Heart right ventricle (tissue), 16 donors: Measurements from ENCODE around the gene F2RL2. TPM values are rescaled to one million over a fixed set of nuclear protein-coding genes. Genes with fewer than 3 reads are reported as not detected.

Source experiments
- ATAC-seq, 8 donors: fragments of 200-7000 bp; cut with Tn5 transposase; one replicate each; pipeline ENCODE4 v1.9.1; 2020; ENCODE audit warnings: mild to moderate bottlenecking in 8 of 8, moderate library complexity in 8 of 8, moderate number of reproducible peaks in 1 of 8
- DNase-seq, 2 donors: peaks; one replicate each; pipeline ENCODE4 v3.0.0-alpha.2; 2020
- H3K27ac ChIP-seq, 10 donors: fragments of 200-600 bp; sonication (generic) in 2 of 10; one replicate each; pipeline versions ENCODE4 v1.5.0 to v1.8.0; 2020 to 2022; ENCODE audit warnings: mild to moderate bottlenecking in 3 of 10
- H3K27me3 ChIP-seq, 7 donors: fragments of 200-600 bp; one replicate each; pipeline ENCODE4 v1.8.0; 2021 to 2022; ENCODE audit warnings: mild to moderate bottlenecking in 2 of 7
- H3K36me3 ChIP-seq, 9 donors: fragments of 200-600 bp; sonication (generic) in 1 of 9; one replicate each; pipeline versions ENCODE4 v1.5.0 to v1.8.0; 2020 to 2022; ENCODE audit warnings: mild to moderate bottlenecking in 2 of 9
- H3K4me1 ChIP-seq, 9 donors: fragments of 200-600 bp; sonication (generic) in 1 of 9; one replicate each; pipeline versions ENCODE4 v1.5.0 to v1.8.0; 2020 to 2022; ENCODE audit warnings: mild to moderate bottlenecking in 4 of 9
- H3K4me3 ChIP-seq, 10 donors: fragments of 200-600 bp; sonication (generic) in 2 of 10; one replicate each; pipeline versions ENCODE4 v1.5.0 to v1.8.0; 2020 to 2022; ENCODE audit warnings: mild to moderate bottlenecking in 7 of 10, moderate library complexity in 2 of 10
- H3K9me3 ChIP-seq, 11 donors: fragments of 200-600 bp in 10 of 11; sonication (generic) in 2 of 11; one replicate each; pipeline versions ENCODE4 v1.5.0 to v1.8.0; 2013 to 2022; ENCODE audit warnings: mild to moderate bottlenecking in 2 of 11, control low read depth in 1 of 11, moderate library complexity in 1 of 11
- CTCF ChIP-seq, 9 donors: fragments of 200-600 bp; sonication (generic) in 2 of 9; IDR thresholded peaks; one replicate each; pipeline versions ENCODE4 v1.5.0 to v1.8.0; 2021 to 2022; ENCODE audit warnings: antibody characterized with exemption in 9 of 9, mild to moderate bottlenecking in 5 of 9, moderate library complexity in 1 of 9
- WGBS, 2 donors: extraction: QIAGEN DNeasy Blood & Tissue Kit; methylation state at CpG; one replicate each; pipeline ENCODE4 v1.1.7; 2013; ENCODE audit warnings: inconsistent platforms in 1 of 2; 5-methylcytosine and 5-hydroxymethylcytosine counted together
- intact Hi-C, 10 donors: fragments of 100-400 bp; cut with DNase I; formaldehyde crosslinking; loops; one replicate each; pipeline versions ENCODE4 v1.11.1 to v1.14.2; 2022
- polyA plus RNA-seq, 2 donors: library from polyadenylated mRNA; stranded (reverse); fragments of 200-250 nt; gene quantifications; one replicate each; pipeline ENCODE4 v1.2.3, GENCODE V29; 2013
- total RNA-seq, 10 donors: library from RNA; stranded (reverse); fragmentation: NEBNext Ultra II Directional in 3 of 10; extraction: Animal tissue kit (Norgen Biotek cat#: 25700) in 3 of 10; gene quantifications; one replicate each; pipeline versions ENCODE4 v1.2.1 to v1.2.4, GENCODE V29; 2021 to 2023
- donor health status: Arrhythmogenic right ventricular cardiomyopathy.
- donor health status: ischemic (EF 13 %, LVEDD 7.1; RV severe dilation, severe dysfunction).
- donor health status: healthy with polysubstance abuse.
- donor health status: DM: no; HTN: yes; CAD: no.
- donor health status: DM: no; HTN: no; CAD: no.
- donor health status: ischemic (EF 25% LVEDD 6.9; RV normal size, moderate dysfunction).
- donor health status: ischemic (EF 25% LVEDD 5.7; RV mildly dilated, moderate dysfunction).
- donor health status: healthy.
- donor health status: DM: yes; HTN: yes; CAD: no.
- donor health status: Ischemic cardiomyopathy.
- donor health status: ischemic (EF 35%, LVEDD 5.7; RV mildly dilated, moderate dysfunction).
- donor health status: nonischemic (EF 11% LVEDD 7.7; RV severe dilation, severe dysfunction).
- donor health status: DM: yes; HTN: yes; CAD: no.
- donor health status: PGD.
- donor health status: ischemic (EF 29% LVEDD 5.4; RV normal size, mild dysfunction).
- donor health status: nonischemic (EF 23%, LVEDD 6.1; RV moderate dilation, normal function).

The F2RL2 gene
- total and polyA plus RNA-seq, 12 donors: 0.12 to 1.5 (median 0.38) TPM

- TF ChIP-seq CTCF (IDR thresholded peaks at IDR 0.05): no peak
- 96% methylated on average over 2 of the region's 2 CpGs for WGBS, 2 donors
- H3K4me1 ChIP-seq: no peaks in the 10 kb centered on the region
- no peak for DNase-seq
- peaks cover 0 to 27% (median 0%) of the 10 kb centered on the region in 9 donors for H3K36me3 ChIP-seq
- H3K27me3 ChIP-seq: no peaks in the 10 kb centered on the region
- ATAC-seq: no peak
- intact Hi-C loops: loop anchor here in 1 of 10 donors (10.0 kb wide), 1 partner anchor 126 kb away; no protein-coding TSS in a partner anchor
- no peak overlapping the region for H3K27ac ChIP-seq
- H3K9me3 ChIP-seq: peaks cover 0 to 24% (median 17%) of the 10 kb centered on the region in 11 donors
- no peak overlapping the region for H3K4me3 ChIP-seq
Measured at GRCh38 chr5:76649140-76649539, 25.9 kb upstream of the F2RL2 start.

DNA sequence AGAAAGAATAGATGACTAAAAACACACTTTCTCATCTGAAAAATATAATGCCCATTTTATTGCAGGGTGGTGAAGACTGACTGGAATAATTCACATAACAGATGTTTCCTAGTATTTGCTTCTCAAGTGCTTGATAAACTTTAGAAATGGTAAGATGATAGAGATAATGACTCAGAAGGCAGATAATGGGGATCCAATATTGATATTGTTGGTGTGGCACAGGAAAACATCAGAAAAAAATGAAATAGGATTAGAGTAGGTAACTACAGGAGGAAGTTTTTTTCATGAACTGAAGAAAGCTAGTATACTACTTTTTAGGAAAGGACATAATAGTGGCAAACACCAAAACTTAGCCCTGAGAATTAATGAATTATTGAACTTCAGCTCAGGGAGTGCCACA lies 20.2 kb upstream of the F2RL2 start:
- H3K27ac ChIP-seq: no peak overlapping the region
- H3K4me1 ChIP-seq: peaks cover 0 to 8% (median 0%) of the 10 kb centered on the region in 9 donors
- no peak overlapping the region for H3K4me3 ChIP-seq
- H3K9me3 ChIP-seq: peaks cover 0 to 7% (median 0%) of the 10 kb centered on the region in 11 donors
- TF ChIP-seq CTCF (IDR thresholded peaks at IDR 0.05): no peak
- no peak for DNase-seq
- intact Hi-C loops: loop anchor here in 3 of 10 donors (5.0 to 10.0 kb wide), 2 partner anchors 41 to 131 kb away; no protein-coding TSS in a partner anchor
- H3K36me3 ChIP-seq: peaks cover 0 to 30% (median 0%) of the 10 kb centered on the region in 9 donors
- no peak for ATAC-seq
- H3K27me3 ChIP-seq: no peaks in the 10 kb centered on the region

GRCh38 chr5:76642390-76643040 lies 19.3 kb upstream of the F2RL2 start:
- no peak for ATAC-seq
- Histone ChIP-seq H3K27me3 (no peaks in the 10 kb centered on the region), H3K36me3 (peaks cover 0 to 26% (median 0%) of the 10 kb centered on the region in 9 donors), H3K9me3 (no peaks in the 10 kb centered on the region), H3K27ac (no peak overlapping the region), H3K4me3 (no peak overlapping the region), H3K4me1 (peaks cover 0 to 14% (median 0%) of the 10 kb centered on the region in 9 donors)
- 76 to 89% methylated on average over 6 of the region's 6 CpGs for WGBS, 2 donors
- TF ChIP-seq CTCF (IDR thresholded peaks at IDR 0.05): no peak
- DNase-seq: no peak
- intact Hi-C loops: loop anchor here in 3 of 10 donors (5.0 to 10.0 kb wide), 2 partner anchors 40 to 132 kb away; no protein-coding TSS in a partner anchor

DNA sequence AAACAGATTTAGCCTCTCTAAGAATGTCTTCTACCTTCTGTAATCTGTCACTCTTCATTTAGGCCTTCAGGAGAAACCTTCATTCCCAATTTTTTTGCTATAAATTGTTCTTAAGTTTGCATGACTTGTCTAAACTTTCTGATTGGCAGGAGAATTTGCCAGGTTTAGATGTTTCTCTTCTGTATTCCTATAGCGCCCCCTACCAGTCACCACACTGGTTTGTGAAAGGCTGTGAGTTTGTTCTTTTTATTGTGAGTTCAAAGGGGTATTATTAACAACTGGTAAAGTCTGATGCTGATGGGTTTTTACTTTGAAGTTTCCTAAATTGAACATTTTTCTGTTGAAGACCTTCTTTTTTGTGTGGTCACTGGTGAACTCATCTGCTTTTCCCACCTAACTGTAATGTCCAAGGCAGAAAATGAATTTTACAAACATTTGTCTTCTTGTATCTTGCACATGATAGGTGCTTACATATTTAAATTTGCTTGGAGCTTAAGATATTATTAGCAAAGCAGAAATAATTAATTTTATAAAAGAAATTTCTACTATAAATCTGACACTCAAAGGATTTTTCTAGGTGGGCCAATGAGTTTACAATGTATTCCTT lies 18.4 kb upstream of the F2RL2 start:
- Histone ChIP-seq H3K27ac (no peak overlapping the region), H3K36me3 (peaks cover 0 to 32% (median 0%) of the 10 kb centered on the region in 9 donors), H3K4me1 (peaks cover 0 to 14% (median 0%) of the 10 kb centered on the region in 9 donors), H3K4me3 (no peak overlapping the region), H3K27me3 (no peaks in the 10 kb centered on the region), H3K9me3 (no peaks in the 10 kb centered on the region)
- WGBS, 2 donors: 8 to 11% methylated on average over 1 of the region's 1 CpG
- intact Hi-C loops: loop anchor here in 6 of 10 donors (1.0 to 10.0 kb wide), 4 partner anchors 39 to 133 kb away; no protein-coding TSS in a partner anchor
- ATAC-seq (peak in 3 of 8 donors; percentile 38 to 57 (median 54)), DNase-seq (peak in 1 of 2 donors; percentile 70)
- peak; percentile 24 to 79 (median 70) for TF ChIP-seq CTCF (IDR thresholded peaks at IDR 0.05)
